H1 (cell line): ENCODE data around the gene SEMA3G. TPM values are rescaled to one million over a fixed set of nuclear protein-coding genes. Genes with fewer than 3 reads are reported as not detected.

Experiments used
- CTCF ChIA-PET: fragments of 300-600 bp; sonication (Branson Sonifier 250); formaldehyde crosslinking; loops from one replicate; lab custom pipeline; 2021; ENCODE audit not compliant: partially characterized antibody; lab: Charles Lee
- POLR2A ChIA-PET: fragments of 300-600 bp; sonication (Branson Sonifier 250); formaldehyde crosslinking; loops from one replicate; lab custom pipeline; 2021; ENCODE audit warnings: inconsistent platforms; ENCODE audit not compliant: partially characterized antibody; lab: Charles Lee
- DNase-seq, 2 experiments: peaks; one replicate each; pipeline versions ENCODE4 v3.0.0 to v3.0.0-alpha.2; 2010 to 2022; ENCODE audit warnings: low spot score in 2 of 2, low read depth in 1 of 2, mixed read lengths in 1 of 2
- FAIRE-seq: peaks from 2 replicates; lab custom pipeline; 2011; peaks lifted over from hg19 to GRCh38; lab: Jason Lieb, UNC
- H2AFZ ChIP-seq: 2 replicates; pipeline ENCODE4 v1.8.1; 2012; ENCODE audit warnings: low read length, inconsistent platforms
- H2AK5ac ChIP-seq: 2 replicates; pipeline ENCODE4 v1.6.1; 2013; ENCODE audit warnings: low read depth, low read length
- H2BK120ac ChIP-seq: replicated peaks from 2 replicates; pipeline ENCODE3; 2013; ENCODE audit warnings: low read depth, low read length, inconsistent platforms
- H2BK12ac ChIP-seq: 2 replicates; pipeline ENCODE4 v1.6.1; 2013; ENCODE audit warnings: low read depth, low read length
- H2BK15ac ChIP-seq: 2 replicates; pipeline ENCODE4 v1.6.1; 2013; ENCODE audit warnings: low read length
- H2BK20ac ChIP-seq: 2 replicates; pipeline ENCODE4 v1.6.1; 2013; ENCODE audit warnings: low read length
- H2BK5ac ChIP-seq: 2 replicates; pipeline ENCODE4 v1.6.1; 2013; ENCODE audit warnings: low read depth, low read length
- H3K14ac ChIP-seq: 2 replicates; pipeline ENCODE4 v1.6.1; 2013; ENCODE audit warnings: inconsistent platforms; ENCODE audit not compliant: insufficient read length
- H3K18ac ChIP-seq: 2 replicates; pipeline ENCODE4 v1.6.1; 2013; ENCODE audit warnings: low read length; ENCODE audit errors: extremely low read depth
- H3K23ac ChIP-seq: 2 replicates; pipeline ENCODE4 v1.6.1; 2013; ENCODE audit warnings: inconsistent platforms; ENCODE audit not compliant: insufficient read length
- H3K23me2 ChIP-seq: 2 replicates; pipeline ENCODE4 v1.6.1; 2013; ENCODE audit warnings: low read depth, low read length
- H3K27ac ChIP-seq: 2 replicates; pipeline ENCODE4 v1.6.1; 2011; ENCODE audit warnings: low read depth, low read length, inconsistent platforms
- H3K27me3 ChIP-seq, 4 experiments: replicated peaks in 1 of 4; 1 replicate in 1 of 4; 2 replicates in 3 of 4; pipeline versions ENCODE4 v1.6.1 to v1.8.1; 2011 to 2013; ENCODE audit warnings: low read length in 3 of 4, mild to moderate bottlenecking in 3 of 4, inconsistent platforms in 2 of 4, mixed read lengths in 2 of 4, moderate library complexity in 1 of 4; ENCODE audit not compliant: control insufficient read depth in 3 of 4, insufficient read depth in 3 of 4; ENCODE audit errors: extremely low read depth in 1 of 4
- H3K36me3 ChIP-seq, 4 experiments: 2 replicates each; pipeline versions ENCODE4 v1.6.1 to v1.8.1; 2011 to 2013; ENCODE audit warnings: mild to moderate bottlenecking in 4 of 4, low read length in 3 of 4, moderate library complexity in 2 of 4, control low read depth in 1 of 4, inconsistent platforms in 1 of 4; ENCODE audit not compliant: insufficient read depth in 4 of 4, control insufficient read depth in 2 of 4
- H3K4ac ChIP-seq: replicated peaks from 2 replicates; pipeline ENCODE3; 2013; ENCODE audit warnings: low read length, low read depth, mixed read lengths, inconsistent platforms; ENCODE audit not compliant: insufficient read length
- H3K4me1 ChIP-seq, 4 experiments: replicated peaks in 1 of 4; 1 replicate in 1 of 4; 2 replicates in 3 of 4; pipeline versions ENCODE4 v1.6.1 to v1.8.1; 2011 to 2013; ENCODE audit warnings: low read length in 3 of 4, inconsistent platforms in 2 of 4, mixed read lengths in 1 of 4; ENCODE audit not compliant: insufficient read depth in 4 of 4, control insufficient read depth in 3 of 4
- H3K4me2 ChIP-seq, 2 experiments: 2 replicates each; pipeline versions ENCODE4 v1.6.1 to v1.8.1; 2011 to 2013; ENCODE audit warnings: low read depth in 2 of 2, low read length in 2 of 2, control low read depth in 1 of 2, inconsistent platforms in 1 of 2, mild to moderate bottlenecking in 1 of 2; ENCODE audit not compliant: insufficient read depth in 1 of 2
- H3K4me3 ChIP-seq, 4 experiments: fragments of 200-600, 300-600 bp in 1 of 4; sonication (generic), shearing (Covaris generic), sonication (Bioruptor Twin) in 1 of 4; 2 replicates each; pipeline versions ENCODE4 v1.5.1 to v1.8.1; 2011 to 2016; ENCODE audit warnings: low read length in 4 of 4, low read depth in 3 of 4, control low read depth in 2 of 4, inconsistent platforms in 2 of 4, mild to moderate bottlenecking in 2 of 4, mixed read lengths in 1 of 4, moderate library complexity in 1 of 4; ENCODE audit not compliant: insufficient read depth in 2 of 4; ENCODE audit errors: extremely low read depth in 1 of 4
- H3K56ac ChIP-seq: replicated peaks from 2 replicates; pipeline ENCODE3; 2013; ENCODE audit warnings: low read depth, mild to moderate bottlenecking, mixed read lengths, low read length, inconsistent platforms; ENCODE audit not compliant: insufficient read length
- H3K79me1 ChIP-seq: 2 replicates; pipeline ENCODE4 v1.6.1; 2013; ENCODE audit warnings: low read depth, low read length, control low read depth
- H3K79me2 ChIP-seq, 2 experiments: 2 replicates each; pipeline versions ENCODE4 v1.6.1 to v1.8.1; 2012 to 2013; ENCODE audit warnings: low read length in 2 of 2, mild to moderate bottlenecking in 2 of 2, inconsistent platforms in 1 of 2; ENCODE audit not compliant: insufficient read depth in 2 of 2, control insufficient read depth in 1 of 2
- H3K9ac ChIP-seq, 4 experiments: replicated peaks in 1 of 4; 1 replicate in 1 of 4; 2 replicates in 3 of 4; pipeline versions ENCODE4 v1.6.1 to v1.8.1; 2011 to 2013; ENCODE audit warnings: low read depth in 3 of 4, low read length in 3 of 4, control low read depth in 2 of 4, mild to moderate bottlenecking in 2 of 4, moderate library complexity in 2 of 4, inconsistent platforms in 1 of 4; ENCODE audit errors: extremely low read depth in 1 of 4
- H3K9me3 ChIP-seq, 2 experiments: 2 replicates each; pipeline versions ENCODE4 v1.6.1 to v1.8.1; 2012 to 2013; ENCODE audit warnings: mild to moderate bottlenecking in 2 of 2, moderate library complexity in 2 of 2, control low read depth in 1 of 2, inconsistent platforms in 1 of 2, low read depth in 1 of 2, low read length in 1 of 2, mixed read lengths in 1 of 2; ENCODE audit not compliant: insufficient read depth in 2 of 2
- H4K20me1 ChIP-seq, 2 experiments: replicated peaks in 1 of 2; 2 replicates each; pipeline versions ENCODE3 to v1.8.1; 2011 to 2013; ENCODE audit warnings: inconsistent platforms in 2 of 2, low read length in 2 of 2, mild to moderate bottlenecking in 1 of 2; ENCODE audit not compliant: insufficient read depth in 2 of 2, control insufficient read depth in 1 of 2
- H4K5ac ChIP-seq: 2 replicates; pipeline ENCODE4 v1.6.1; 2013; ENCODE audit warnings: low read length, low read depth, mixed read lengths, inconsistent platforms; ENCODE audit not compliant: insufficient read length
- H4K8ac ChIP-seq: 2 replicates; pipeline ENCODE4 v1.8.0; 2013; ENCODE audit warnings: mild to moderate bottlenecking, moderate library complexity, low read length, inconsistent platforms; ENCODE audit not compliant: insufficient read depth; ENCODE audit errors: extremely low read depth
- H4K91ac ChIP-seq: replicated peaks from 2 replicates; pipeline ENCODE3; 2013; ENCODE audit warnings: low read length, mixed read lengths, inconsistent platforms; ENCODE audit not compliant: insufficient read length
- RAD21 ChIP-seq, 2 experiments: IDR thresholded peaks in 1 of 2; conservative IDR thresholded peaks in 1 of 2; 2 replicates each; pipeline ENCODE4 v1.6.1; 2011; ENCODE audit warnings: low read depth in 2 of 2, low read length in 2 of 2, improper control_type of control experiment in 1 of 2, inconsistent platforms in 1 of 2, mild to moderate bottlenecking in 1 of 2, moderate library complexity in 1 of 2
- WGBS, 2 experiments: shearing (Covaris generic) in 1 of 2; methylation state at CpG; one replicate each; pipeline versions ENCODE4 v1.1.6 to v1.1.7; 2013 to 2015; ENCODE audit warnings: low lambda C conversion rate in 2 of 2, mixed read lengths in 2 of 2, inconsistent platforms in 1 of 2, low coverage in 1 of 2, missing lambda C conversion rate in 1 of 2; ENCODE audit not compliant: insufficient replicate concordance in 2 of 2, insufficient coverage in 1 of 2, insufficient read length in 1 of 2; ENCODE audit errors: extremely low coverage in 1 of 2, missing lambda C conversion rate in 1 of 2; 5-methylcytosine and 5-hydroxymethylcytosine counted together
- long read RNA-seq, 2 experiments: library from RNA in 1 of 2; library from capped mRNA in 1 of 2; stranded (forward); transcript quantifications; one replicate each; pipeline ENCODE4 v2.0.0, GENCODE V29; 2021; ENCODE audit warnings: inconsistent platforms in 1 of 2
- polyA minus RNA-seq, 3 experiments: library from RNA; depleted of rRNA, polyadenylated mRNA; stranded (reverse); fragments of >200 nt; gene quantifications; 1 replicate in 2 of 3; 2 replicates in 1 of 3; pipeline ENCODE4 v1.2.3, GENCODE V29; 2011
- polyA plus RNA-seq, 7 experiments: library from polyadenylated mRNA; depleted of rRNA in 3 of 7; stranded (reverse) in 5 of 7; unstranded in 2 of 7; fragments of >200 nt in 5 of 7; fragments of 200-250 nt in 2 of 7; gene quantifications; 1 replicate in 5 of 7; 2 replicates in 1 of 7; 4 replicates in 1 of 7; pipeline versions ENCODE4 v1.2.1 to v1.2.3, GENCODE V29; 2011 to 2013; ENCODE audit warnings: missing spikeins in 2 of 7, mixed read lengths in 2 of 7
- total RNA-seq: library from RNA; stranded (reverse); fragmentation: NEBNext Ultra II Directional; extraction: Animal tissue kit (Norgen Biotek cat#: 25700); gene quantifications from 2 replicates; pipeline ENCODE4 v1.2.1, GENCODE V29; 2021

SEMA3G gene
- total RNA-seq, result 1.5 TPM in 2 replicates
- polyA plus RNA-seq (2011; rRNA removed), result 0.95 and 2.4 TPM in 2 replicates
- 1.0 TPM for polyA plus RNA-seq (2011; cell fraction: cytosol; rRNA removed)
- 2.2 TPM for polyA plus RNA-seq (2011; cell fraction: nucleus; rRNA removed)
- polyA plus RNA-seq (2012, experiment 1 of 2), result 1.0 to 1.8 TPM (median 1.2 TPM) in 4 replicates
- polyA plus RNA-seq (2012, experiment 2 of 2), result 0.50 TPM
- polyA plus RNA-seq (2013, experiment 1 of 2), result 1.3 TPM
- polyA plus RNA-seq (2013, experiment 2 of 2), result 1.1 TPM
- polyA minus RNA-seq (2011; rRNA and poly(A)+ RNA removed), result 1.1 and 1.4 TPM in 2 replicates
- polyA minus RNA-seq (2011; cell fraction: cytosol; rRNA and poly(A)+ RNA removed), result 1.5 TPM
- polyA minus RNA-seq (2011; cell fraction: nucleus; rRNA and poly(A)+ RNA removed), result 1.8 TPM
- long read RNA-seq, experiment 1, partial matches to known transcripts, result 0 of 2 reads
- long read RNA-seq, experiment 1, other reads (novel, unspliced or antisense), result 2 of 2 reads
- long read RNA-seq, experiment 2, result 0 reads

GRCh38 chr3:52444860-52445793 is at the start of gene SEMA3G:
Gene SEMA3G, minus strand, starts transcription at chr3:52445103. Its CDS starts 76 bp downstream, at chr3:52445027.
- POLR2A ChIA-PET, result interaction anchor here (0.6 to 12.3 kb wide), 9 partner anchors 8 to 774 kb away, joined by 3 to 112 read pairs (median 3); partner anchors contain the start of genes RPL29, TNNC1 and UQCC5
- no peak within 1 kb of the TSS for H2AFZ ChIP-seq
- peak in 1 of 2 experiments; percentile 33; a peak in 2 of 4 replicates for TF ChIP-seq RAD21 (IDR thresholded peaks at IDR 0.05 in 1 of 2, conservative IDR thresholded peaks at IDR 0.05 in 1 of 2; ENCODE audit: low read depth in 2 of 2, low read length in 2 of 2)

More at GRCh38 chr3:52444860-52445793, at the start of gene SEMA3G:
- Histone ChIP-seq H4K20me1 (no peaks in the 10 kb centered on the region), H4K5ac (peak within 1 kb of the TSS; percentile 41), H3K18ac (peak within 1 kb of the TSS; percentile 26), H3K4me2 (peak within 1 kb of the TSS; percentile 40 to 59), H2BK120ac (no peak within 1 kb of the TSS), H2BK15ac (peak within 1 kb of the TSS; percentile 99; the same call in 1 of the 2 replicates), H2BK12ac (peak within 1 kb of the TSS; percentile 96; the same call in 1 of the 2 replicates), H3K23me2 (peaks cover 4% of the 10 kb centered on the region; the same call in 1 of the 2 replicates), H3K79me1 (peaks cover 3% of the 10 kb centered on the region; the same call in 1 of the 2 replicates), H3K4me3 (peak within 1 kb of the TSS in 1 of 4 experiments; percentile 38; a peak in 2 of 8 replicates), H3K79me2 (no peaks in the 10 kb centered on the region), H3K14ac (no peak within 1 kb of the TSS), H2AK5ac (peak within 1 kb of the TSS; percentile 98), H3K9ac (0 out of 7 replicates have a peak within 1 kb of the TSS, but pooled peaks of 1 of the 4 experiments have one; percentile 11), H3K27ac (no peak within 1 kb of the TSS), H3K56ac (no peak within 1 kb of the TSS), H4K91ac (peak within 1 kb of the TSS; percentile 5), H3K4ac (no peak within 1 kb of the TSS), H3K9me3 (no peaks in the 10 kb centered on the region), H3K23ac (no peak within 1 kb of the TSS), H2BK20ac (no peak within 1 kb of the TSS), H2BK5ac (peak within 1 kb of the TSS; percentile 87; the same call in 1 of the 2 replicates), H3K4me1 (peaks cover 0 to 14% (median 7%) of the 10 kb centered on the region in 4 experiments; a peak in 5 of 7 replicates), H3K36me3 (no peaks in the 10 kb centered on the region), H3K27me3 (0 out of 7 replicates have a peak, but pooled peaks cover 0 to 2% (median 0%) of the 10 kb centered on the region in 4 experiments), H4K8ac (peak within 1 kb of the TSS; percentile 30)
- peak; percentile 56 to 87 for DNase-seq
- no peak for FAIRE-seq
- CTCF ChIA-PET, result interaction anchor here (1.0 to 12.8 kb wide), 26 partner anchors 8 to 376 kb away, joined by 3 to 109 read pairs (median 4); partner anchors contain the start of genes TLR9 and TNNC1
- WGBS, 2 experiments, result 47% methylated on average over 12 of the region's 19 CpGs; no CpG with 5 or more reads in 1 of the 2 experiments
